ENCODE data around the gene SHOC1.

DNA sequence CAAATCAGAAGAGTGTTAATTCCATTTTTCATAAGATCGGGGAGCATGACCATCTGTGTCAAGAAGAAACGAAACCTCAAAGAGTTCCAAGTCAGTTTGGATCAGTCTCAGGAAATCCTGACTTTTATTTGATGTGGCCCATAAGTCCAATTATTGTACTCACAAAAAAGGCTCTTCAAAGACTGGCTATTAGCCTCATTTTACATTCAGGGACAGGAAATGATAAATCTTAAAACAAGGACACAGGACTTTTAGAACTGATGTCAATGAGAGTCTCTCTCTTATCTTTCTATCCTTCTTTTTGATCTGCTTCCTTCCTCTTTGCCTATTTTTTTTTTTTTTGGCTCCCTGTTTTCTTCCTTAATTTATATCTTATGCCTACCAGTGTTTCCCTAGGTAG, 43.7 kb upstream of the SHOC1 start:
- TF ChIP-seq, protein P1, sequence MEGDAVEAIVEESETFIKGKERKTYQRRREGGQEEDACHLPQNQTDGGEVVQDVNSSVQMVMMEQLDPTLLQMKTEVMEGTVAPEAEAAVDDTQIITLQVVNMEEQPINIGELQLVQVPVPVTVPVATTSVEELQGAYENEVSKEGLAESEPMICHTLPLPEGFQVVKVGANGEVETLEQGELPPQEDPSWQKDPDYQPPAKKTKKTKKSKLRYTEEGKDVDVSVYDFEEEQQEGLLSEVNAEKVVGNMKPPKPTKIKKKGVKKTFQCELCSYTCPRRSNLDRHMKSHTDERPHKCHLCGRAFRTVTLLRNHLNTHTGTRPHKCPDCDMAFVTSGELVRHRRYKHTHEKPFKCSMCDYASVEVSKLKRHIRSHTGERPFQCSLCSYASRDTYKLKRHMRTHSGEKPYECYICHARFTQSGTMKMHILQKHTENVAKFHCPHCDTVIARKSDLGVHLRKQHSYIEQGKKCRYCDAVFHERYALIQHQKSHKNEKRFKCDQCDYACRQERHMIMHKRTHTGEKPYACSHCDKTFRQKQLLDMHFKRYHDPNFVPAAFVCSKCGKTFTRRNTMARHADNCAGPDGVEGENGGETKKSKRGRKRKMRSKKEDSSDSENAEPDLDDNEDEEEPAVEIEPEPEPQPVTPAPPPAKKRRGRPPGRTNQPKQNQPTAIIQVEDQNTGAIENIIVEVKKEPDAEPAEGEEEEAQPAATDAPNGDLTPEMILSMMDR (conservative IDR thresholded peaks at IDR 0.05; ENCODE audit: low read depth, low read length): no peak
- TF ChIP-seq EZH2 (IDR thresholded peaks at IDR 0.05; ENCODE audit: borderline replicate concordance, low read depth, low read length, poor library complexity, severe bottlenecking): no peak

All from A673 (cell line).